GM12872 (cell line): ENCODE results near the gene PCYOX1L.

Experiments used
- CTCF ChIP-seq: IDR thresholded peaks from 3 replicates; pipeline ENCODE4 v1.5.1; 2011; ENCODE audit warnings: low read depth, mild to moderate bottlenecking, low read length, moderate library complexity; ENCODE audit not compliant: insufficient read depth

Gene PCYOX1L

GRCh38 chr5:149367972-149368645, 10.3 kb downstream of the PCYOX1L start:
- no peak for TF ChIP-seq CTCF

- no peak for TF ChIP-seq CTCF
Measured at GRCh38 chr5:149370878-149371277, 13.0 kb downstream of the PCYOX1L start.

- TF ChIP-seq CTCF: peak; percentile 95
Measured at GRCh38 chr5:149371296-149371962, 13.6 kb downstream of the PCYOX1L start.

GRCh38 chr5:149372076-149372795, 14.4 kb downstream of the PCYOX1L start:
- no peak for TF ChIP-seq CTCF

- TF ChIP-seq CTCF: no peak
Measured at GRCh38 chr5:149372932-149373331, 15.1 kb downstream of the PCYOX1L start.

- TF ChIP-seq CTCF: no peak
Measured at GRCh38 chr5:149374303-149374702, 16.5 kb downstream of the PCYOX1L start.

- TF ChIP-seq CTCF: no peak
Measured at GRCh38 chr5:149374801-149375200, 17.0 kb downstream of the PCYOX1L start.
